Breast epithelium (tissue), 4 donors: ENCODE results near the gene TREML2. TPM values are rescaled to one million over a fixed set of nuclear protein-coding genes. Genes with fewer than 3 reads are reported as not detected.

Experiments used
- DNase-seq, 2 donors: peaks; one replicate each; pipeline ENCODE4 v3.0.0-alpha.2; 2019; ENCODE audit warnings: low spot score in 2 of 2
- H3K27ac ChIP-seq, 2 donors: fragments of 200-600 bp; sonication (generic) in 1 of 2; one replicate each; pipeline ENCODE4 v1.5.1; 2016 to 2019; ENCODE audit warnings: mild to moderate bottlenecking in 1 of 2
- H3K27me3 ChIP-seq, 2 donors: fragments of 200-600 bp; sonication (generic) in 1 of 2; one replicate each; pipeline versions ENCODE4 v1.5.1 to v1.6.0; 2017 to 2019; ENCODE audit warnings: control low read depth in 1 of 2, mild to moderate bottlenecking in 1 of 2
- H3K36me3 ChIP-seq: fragments of 200-600 bp; one replicate; pipeline ENCODE4 v1.5.1; 2019
- H3K4me1 ChIP-seq, 2 donors: fragments of 200-600 bp; sonication (generic); one replicate each; pipeline ENCODE4 v1.5.1; 2016 to 2019; ENCODE audit warnings: control low read depth in 1 of 2
- H3K4me3 ChIP-seq, 3 donors: fragments of 200-600 bp; sonication (generic); 1 replicate in 2 of 3; 2 replicates in 1 of 3; pipeline ENCODE4 v1.5.1; 2016 to 2019; ENCODE audit warnings: mild to moderate bottlenecking in 3 of 3, moderate library complexity in 2 of 3
- H3K9me3 ChIP-seq, 2 donors: fragments of 200-600 bp; sonication (generic) in 1 of 2; one replicate each; pipeline ENCODE4 v1.5.1; 2016 to 2019; ENCODE audit warnings: control low read depth in 1 of 2
- POLR2A ChIP-seq: fragments of 450-650 bp; IDR thresholded peaks from one replicate; pipeline ENCODE4 v1.6.1; 2016; ENCODE audit warnings: antibody characterized with exemption, mild to moderate bottlenecking, moderate library complexity
- POLR2AphosphoS5 ChIP-seq, 3 donors: sonication (generic); formaldehyde crosslinking; IDR thresholded peaks; one replicate each; pipeline ENCODE4 v1.6.1; 2017; ENCODE audit warnings: antibody characterized with exemption in 3 of 3
- intact Hi-C: fragments of 100-400 bp; cut with DNase I; formaldehyde crosslinking; loops from one replicate; pipeline ENCODE4 v1.15.1; 2023; ENCODE audit warnings: low total_unique reads
- total RNA-seq, 3 donors: library from RNA; depleted of rRNA; stranded (reverse); fragments of >200 nt; gene quantifications; one replicate each; pipeline ENCODE4 v1.1.0, GENCODE V29; 2016
- TF ChIP-seq, protein P1 (sequence below), 3 donors: fragments of 450-650 bp; IDR thresholded peaks; one replicate each; pipeline ENCODE4 v1.5.1; 2016 to 2017; ENCODE audit warnings: antibody characterized with exemption in 3 of 3, mild to moderate bottlenecking in 3 of 3, moderate library complexity in 3 of 3

TREML2 gene
- total RNA-seq, 3 donors from 2014 or later: under 0.01 to 0.15 TPM; not detected in 1

DNA sequence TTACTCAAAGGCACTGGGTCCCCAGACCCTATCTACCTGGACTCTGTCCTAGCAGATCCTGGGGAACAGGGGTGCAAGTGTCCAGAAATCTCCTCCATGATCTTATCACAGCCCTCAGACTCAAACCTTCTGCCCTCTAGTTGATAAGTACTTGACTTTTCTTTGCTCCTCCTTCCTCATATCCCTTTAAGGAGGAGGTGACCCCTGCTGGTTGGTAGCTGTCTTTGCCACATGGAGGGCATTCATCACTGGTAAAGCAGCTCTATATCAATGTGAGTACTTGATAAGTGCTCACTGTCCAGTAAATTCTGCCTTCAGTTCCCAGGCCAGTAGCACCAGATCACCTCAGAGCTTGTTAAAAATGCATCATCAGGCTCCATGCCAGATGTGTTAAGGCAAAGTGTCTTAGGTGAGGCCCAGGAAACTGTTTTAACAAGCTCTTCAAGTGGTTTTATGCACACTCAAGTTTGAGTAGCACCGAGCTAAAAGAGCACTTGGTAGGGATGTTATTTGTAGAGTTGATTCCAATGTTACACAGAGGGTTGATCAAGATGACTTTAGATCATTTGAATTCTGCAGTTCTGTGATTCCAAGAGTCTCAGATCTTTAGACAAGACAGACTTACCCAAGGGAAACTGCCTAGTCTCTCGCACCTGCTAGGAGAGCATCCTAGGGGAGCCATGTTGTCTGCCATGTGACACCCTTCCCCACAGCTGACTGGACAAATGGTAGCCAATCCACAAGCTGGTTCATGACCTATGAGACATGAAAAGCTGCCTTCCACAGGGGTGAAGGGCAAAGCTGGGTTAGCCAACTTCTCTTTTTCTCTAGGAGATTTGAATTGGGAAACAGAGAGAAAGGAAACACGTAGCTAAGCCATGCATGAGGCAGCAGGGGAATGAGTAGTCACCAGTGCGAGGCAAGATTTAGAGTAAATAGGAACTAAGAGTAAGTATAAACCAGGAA, 18.6 kb downstream of the TREML2 start:
- Histone ChIP-seq H3K36me3 (no peaks in the 10 kb centered on the region), H3K4me1 (no peaks in the 10 kb centered on the region), H3K27me3 (no peaks in the 10 kb centered on the region), H3K27ac (no peak overlapping the region), H3K4me3 (no peak overlapping the region), H3K9me3 (no peaks in the 10 kb centered on the region)
- intact Hi-C loops: no loop called here
- DNase-seq: no peak
- TF ChIP-seq POLR2AphosphoS5 (IDR thresholded peaks at IDR 0.05) (no peak), POLR2A (no peak)
- TF ChIP-seq, protein P1, sequence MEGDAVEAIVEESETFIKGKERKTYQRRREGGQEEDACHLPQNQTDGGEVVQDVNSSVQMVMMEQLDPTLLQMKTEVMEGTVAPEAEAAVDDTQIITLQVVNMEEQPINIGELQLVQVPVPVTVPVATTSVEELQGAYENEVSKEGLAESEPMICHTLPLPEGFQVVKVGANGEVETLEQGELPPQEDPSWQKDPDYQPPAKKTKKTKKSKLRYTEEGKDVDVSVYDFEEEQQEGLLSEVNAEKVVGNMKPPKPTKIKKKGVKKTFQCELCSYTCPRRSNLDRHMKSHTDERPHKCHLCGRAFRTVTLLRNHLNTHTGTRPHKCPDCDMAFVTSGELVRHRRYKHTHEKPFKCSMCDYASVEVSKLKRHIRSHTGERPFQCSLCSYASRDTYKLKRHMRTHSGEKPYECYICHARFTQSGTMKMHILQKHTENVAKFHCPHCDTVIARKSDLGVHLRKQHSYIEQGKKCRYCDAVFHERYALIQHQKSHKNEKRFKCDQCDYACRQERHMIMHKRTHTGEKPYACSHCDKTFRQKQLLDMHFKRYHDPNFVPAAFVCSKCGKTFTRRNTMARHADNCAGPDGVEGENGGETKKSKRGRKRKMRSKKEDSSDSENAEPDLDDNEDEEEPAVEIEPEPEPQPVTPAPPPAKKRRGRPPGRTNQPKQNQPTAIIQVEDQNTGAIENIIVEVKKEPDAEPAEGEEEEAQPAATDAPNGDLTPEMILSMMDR (IDR thresholded peaks at IDR 0.05): peak in 2 of 3 donors; percentile 33 to 49

DNA sequence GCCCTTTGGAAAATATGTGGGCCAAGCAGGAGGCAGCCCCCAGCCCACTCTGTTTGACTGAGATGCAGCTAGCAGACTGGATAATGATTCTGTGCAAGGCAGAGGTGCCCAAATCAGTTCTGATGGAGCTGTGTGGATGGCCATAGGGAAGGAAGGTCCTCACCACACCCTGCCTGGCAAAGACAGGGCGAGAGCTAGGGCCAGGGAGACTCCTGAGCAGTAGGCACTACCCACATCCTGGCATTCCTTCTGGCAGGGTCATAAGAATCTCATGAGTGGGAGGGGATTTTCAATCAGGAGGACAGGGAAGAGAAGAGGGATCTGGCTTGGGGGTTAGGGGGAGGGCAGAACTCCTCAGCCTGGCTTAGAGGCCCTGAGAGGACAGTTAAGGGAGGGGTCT, 19.4 kb downstream of the TREML2 start:
- no peak for DNase-seq
- Histone ChIP-seq H3K27ac (no peak overlapping the region), H3K4me3 (no peak overlapping the region), H3K27me3 (no peaks in the 10 kb centered on the region), H3K36me3 (no peaks in the 10 kb centered on the region), H3K4me1 (no peaks in the 10 kb centered on the region), H3K9me3 (no peaks in the 10 kb centered on the region)
- intact Hi-C loops: no loop called here
- TF ChIP-seq, protein P1 (IDR thresholded peaks at IDR 0.05): no peak
- no peak for TF ChIP-seq POLR2AphosphoS5 (IDR thresholded peaks at IDR 0.05)
- TF ChIP-seq POLR2A: no peak

DNA sequence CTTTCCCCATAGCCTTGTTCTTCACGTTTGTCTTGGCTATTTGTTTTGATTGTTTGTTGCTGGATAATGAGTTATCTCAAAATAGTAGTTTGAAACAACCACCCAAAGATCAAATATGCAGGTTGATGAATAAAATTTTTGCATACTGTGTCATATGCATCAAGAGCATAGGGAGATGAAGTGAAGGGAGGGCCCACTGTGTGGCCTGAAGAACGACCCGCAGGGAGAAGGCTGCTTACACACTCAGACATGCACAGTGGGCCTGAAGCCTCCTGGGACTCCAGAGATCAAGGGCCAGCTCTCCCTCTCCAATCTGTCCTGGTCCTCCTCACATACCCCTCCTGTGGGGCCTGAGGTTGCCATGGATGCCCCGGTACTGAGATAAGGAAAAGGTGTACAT, 21.8 kb downstream of the TREML2 start:
- H3K9me3 ChIP-seq: no peaks in the 10 kb centered on the region
- no peak for DNase-seq
- H3K27ac ChIP-seq: no peak overlapping the region
- intact Hi-C loops: no loop called here
- TF ChIP-seq, protein P1 (IDR thresholded peaks at IDR 0.05): no peak
- TF ChIP-seq POLR2A (no peak), POLR2AphosphoS5 (IDR thresholded peaks at IDR 0.05) (no peak)
- no peaks in the 10 kb centered on the region for H3K36me3 ChIP-seq
- no peaks in the 10 kb centered on the region for H3K4me1 ChIP-seq
- H3K27me3 ChIP-seq: no peaks in the 10 kb centered on the region
- no peak overlapping the region for H3K4me3 ChIP-seq

DNA sequence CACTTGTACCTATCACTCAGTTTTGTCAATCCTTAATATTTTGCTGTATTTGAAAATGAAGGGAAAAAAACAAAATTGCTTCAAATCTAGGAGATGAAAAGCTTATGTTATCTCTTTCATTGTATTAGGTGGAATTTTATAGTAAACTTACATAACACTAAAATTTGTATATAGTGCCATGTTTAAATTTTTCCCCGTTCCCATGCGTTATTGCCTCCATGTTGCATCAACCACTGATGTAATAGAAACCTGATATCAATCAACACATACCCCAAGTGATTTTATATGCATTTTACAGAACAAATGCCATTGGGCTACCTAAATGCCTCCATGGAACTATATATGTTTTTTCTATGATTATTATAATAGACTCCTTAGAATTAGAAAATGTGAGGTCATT, 23.3 kb downstream of the TREML2 start:
- intact Hi-C loops: no loop called here
- no peak overlapping the region for H3K4me3 ChIP-seq
- no peak for DNase-seq
- TF ChIP-seq POLR2A (no peak), POLR2AphosphoS5 (IDR thresholded peaks at IDR 0.05) (no peak)
- TF ChIP-seq, protein P1 (IDR thresholded peaks at IDR 0.05): no peak
- H3K9me3 ChIP-seq: peaks cover 0 to 3% of the 10 kb centered on the region in 2 donors
- H3K36me3 ChIP-seq: no peaks in the 10 kb centered on the region
- H3K27me3 ChIP-seq: no peaks in the 10 kb centered on the region
- H3K27ac ChIP-seq: no peak overlapping the region
- no peaks in the 10 kb centered on the region for H3K4me1 ChIP-seq

DNA sequence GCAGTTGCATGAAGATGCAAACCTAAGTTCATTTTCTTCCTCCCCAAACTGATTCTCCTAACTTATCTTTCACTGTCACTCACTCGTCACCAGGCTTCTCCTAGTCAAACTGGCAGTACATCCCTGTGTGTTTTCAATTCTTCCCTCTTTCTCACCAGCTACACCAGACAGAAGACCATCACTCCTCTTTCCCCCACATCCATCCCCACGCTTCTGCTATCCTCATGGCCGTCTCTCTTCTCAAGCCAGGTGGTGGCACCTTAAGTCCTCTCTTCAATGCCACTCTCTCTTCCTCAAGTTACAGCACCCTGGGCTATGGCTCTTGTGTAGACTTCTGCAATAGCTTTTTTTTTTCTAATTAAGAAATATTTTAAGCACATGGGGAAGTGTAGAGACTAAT, 23.7 kb downstream of the TREML2 start:
- no peaks in the 10 kb centered on the region for H3K27me3 ChIP-seq
- H3K27ac ChIP-seq: no peak overlapping the region
- intact Hi-C loops: no loop called here
- no peaks in the 10 kb centered on the region for H3K4me1 ChIP-seq
- H3K4me3 ChIP-seq: no peak overlapping the region
- no peak for DNase-seq
- no peak for TF ChIP-seq POLR2AphosphoS5 (IDR thresholded peaks at IDR 0.05)
- TF ChIP-seq, protein P1 (IDR thresholded peaks at IDR 0.05): no peak
- no peak for TF ChIP-seq POLR2A
- no peaks in the 10 kb centered on the region for H3K36me3 ChIP-seq
- H3K9me3 ChIP-seq: peaks cover 0 to 3% of the 10 kb centered on the region in 2 donors
